T-helper 2 cell treated with Interferon-gamma antibody and Interleukin-4, amounts not matched to agents 100 ng/mL and 5 ng/mL, for 36 hours (primary cell): ENCODE data around the gene WDR73. TPM values are rescaled to one million over a fixed set of nuclear protein-coding genes. Genes with fewer than 3 reads are reported as not detected.
"Not testable (repeated sequence)": the region's sequence is repeated elsewhere in the genome, so short reads cannot be mapped to it uniquely, and the experiment has no call there.

Source experiments
- intact Hi-C: fragments of 100-400 bp; cut with micrococcal nuclease; formaldehyde crosslinking; loops from one replicate; pipeline ENCODE4 v1.15.1; 2023
- total RNA-seq: library from RNA; stranded (reverse); gene quantifications from 2 replicates; pipeline ENCODE4 v1.2.3, GENCODE V29; 2022

The WDR73 gene
- 24.8 and 26.0 TPM in 2 replicates for total RNA-seq

DNA sequence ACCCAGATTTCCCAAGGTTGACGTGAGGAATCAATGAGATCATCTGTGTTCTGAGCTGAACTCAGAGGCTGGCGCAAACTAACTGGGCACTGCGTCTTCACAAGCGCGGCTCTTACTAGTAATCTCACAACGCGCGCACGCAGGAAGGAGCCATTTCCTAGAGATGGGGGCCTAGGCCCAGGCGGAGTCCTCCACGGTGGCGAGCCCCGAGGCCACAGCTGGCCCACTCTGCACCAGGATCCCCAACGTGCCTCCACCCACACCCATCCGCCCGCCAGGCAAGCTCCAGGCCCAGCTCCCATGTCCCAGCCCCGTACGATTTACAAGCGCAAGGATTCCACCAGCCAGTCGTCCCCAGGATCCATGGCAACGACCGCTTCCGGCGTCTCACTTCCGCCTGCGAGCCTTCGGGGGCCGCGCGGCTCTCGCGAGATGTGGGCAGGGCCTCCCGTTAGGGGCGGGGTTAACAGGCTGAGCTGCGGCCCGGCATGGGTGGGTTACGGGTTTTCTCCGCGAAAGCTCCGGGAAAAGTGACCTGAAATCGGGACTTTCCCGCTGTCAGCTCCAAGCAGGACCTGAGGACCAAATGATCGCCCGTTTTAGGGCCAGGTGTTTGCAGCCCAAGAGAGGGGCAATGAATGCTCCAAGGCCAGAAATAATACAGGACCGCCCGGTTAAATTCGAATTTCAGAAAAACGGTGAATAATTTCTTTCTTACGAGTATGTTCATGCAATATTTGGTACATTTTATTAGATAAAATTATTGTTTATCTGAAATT is at the start of gene WDR73:
TSS of gene WDR73 (minus strand) at position 374 of the 779 bp plus-strand sequence. CDS start at position 365, 9 bp downstream.
- intact Hi-C loops = loop anchor here (1.0 kb wide), 6 partner anchors 23 to 327 kb away; partner anchors contain the start of genes PDE8A and ZNF592

DNA sequence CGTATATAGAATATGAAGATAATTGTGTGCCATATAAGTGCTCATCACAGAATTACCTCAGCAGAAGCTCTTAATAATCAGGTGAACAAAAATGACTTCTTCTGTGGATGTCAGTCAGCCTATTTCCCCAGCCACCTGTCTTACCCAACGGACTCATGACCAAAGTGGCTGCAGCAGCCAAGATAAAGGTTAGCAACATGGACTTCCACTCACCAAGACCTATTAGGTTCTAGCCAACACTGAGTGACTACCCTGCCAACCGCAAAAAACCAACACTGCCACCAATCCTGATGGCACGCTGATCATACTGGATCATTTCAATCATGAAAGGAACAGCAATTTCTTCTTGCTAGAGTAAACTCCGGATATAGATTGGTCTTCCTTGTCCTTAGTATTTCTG is 49.7 kb upstream of the WDR73 start:
- intact Hi-C loops = no loop called here

- intact Hi-C loops = no loop called here
Observed at GRCh38 chr15:84702961-84703482, 48.9 kb upstream of the WDR73 start.

DNA sequence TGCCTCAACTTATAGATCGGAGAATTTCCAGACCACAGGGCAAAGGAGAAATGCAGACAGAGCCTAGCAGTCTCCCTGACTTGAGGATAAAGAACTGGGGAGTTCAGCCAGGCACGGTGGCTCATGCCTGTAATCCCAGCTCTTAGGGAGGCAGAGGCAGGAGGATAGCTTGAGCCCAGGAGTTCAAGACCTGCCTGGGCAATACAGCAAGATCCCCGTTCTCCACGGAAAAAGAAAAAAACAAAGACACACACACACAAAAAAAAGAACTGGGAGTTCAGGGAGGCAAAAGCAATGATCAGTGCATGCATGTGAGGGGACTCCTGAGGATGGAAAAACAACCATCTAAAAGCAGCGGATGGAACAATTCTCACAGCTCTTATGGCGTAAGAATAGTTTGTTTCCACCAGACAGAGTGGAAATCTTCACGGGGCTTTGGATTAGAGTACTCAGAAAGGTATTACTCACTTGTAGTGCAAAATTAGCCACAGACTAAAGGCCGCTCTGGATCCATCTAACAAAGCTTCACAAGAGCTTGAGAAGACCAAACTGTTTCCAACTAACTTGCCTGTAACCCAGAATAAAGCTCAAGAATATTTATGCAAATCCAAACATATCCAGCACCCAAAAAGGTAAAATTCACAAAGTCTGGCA is 45.6 kb upstream of the WDR73 start:
- intact Hi-C loops = no loop called here

- intact Hi-C loops = no loop called here
Observed at GRCh38 chr15:84697236-84697990, 43.3 kb upstream of the WDR73 start.

GRCh38 chr15:84696757-84697156 is 42.7 kb upstream of the WDR73 start:
- intact Hi-C loops = no loop called here

DNA sequence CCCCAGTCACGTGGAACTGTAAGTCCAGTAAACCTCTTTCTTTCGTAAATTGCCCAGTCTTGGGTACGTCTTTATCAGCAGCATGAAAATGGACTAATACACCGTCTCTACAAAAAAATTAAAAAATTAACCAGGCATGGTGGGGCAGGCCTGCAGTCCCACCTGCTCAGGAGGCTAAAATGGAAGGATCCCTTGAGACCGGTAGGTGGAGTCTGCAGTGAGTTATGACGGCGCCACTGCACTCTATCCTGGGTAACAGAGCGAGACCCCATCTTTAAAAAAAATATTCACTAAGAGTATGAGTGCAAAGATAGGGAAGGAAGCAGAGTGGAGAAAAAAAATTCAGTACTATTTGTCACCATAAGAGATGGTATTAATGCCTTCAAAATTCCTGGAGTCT is 36.3 kb upstream of the WDR73 start:
- intact Hi-C loops = no loop called here

DNA sequence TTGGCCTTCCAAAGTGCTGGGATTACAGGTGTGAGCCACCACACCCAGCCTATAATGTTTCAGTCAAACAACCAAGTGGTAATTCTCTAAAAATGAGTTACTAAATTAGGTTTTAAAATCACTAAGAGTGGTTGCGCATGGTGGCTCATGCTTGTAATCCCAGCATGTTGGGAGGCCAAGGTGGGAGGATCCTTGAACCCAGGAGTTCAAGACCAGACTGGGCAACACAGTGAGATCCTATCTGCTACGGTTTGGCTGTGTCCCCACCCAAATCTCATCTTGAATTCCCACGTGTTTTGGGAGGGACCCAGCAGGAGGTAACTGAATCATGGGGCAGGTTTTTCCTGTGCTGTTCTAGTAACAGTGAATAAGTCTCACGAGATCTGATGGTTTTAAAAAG is 35.8 kb upstream of the WDR73 start:
- intact Hi-C loops = no loop called here

- intact Hi-C loops = not testable (repeated sequence)
Observed at GRCh38 chr15:84686446-84686845, 32.4 kb upstream of the WDR73 start.

GRCh38 chr15:84685304-84685703 is 31.2 kb upstream of the WDR73 start:
- intact Hi-C loops = no loop called here

DNA sequence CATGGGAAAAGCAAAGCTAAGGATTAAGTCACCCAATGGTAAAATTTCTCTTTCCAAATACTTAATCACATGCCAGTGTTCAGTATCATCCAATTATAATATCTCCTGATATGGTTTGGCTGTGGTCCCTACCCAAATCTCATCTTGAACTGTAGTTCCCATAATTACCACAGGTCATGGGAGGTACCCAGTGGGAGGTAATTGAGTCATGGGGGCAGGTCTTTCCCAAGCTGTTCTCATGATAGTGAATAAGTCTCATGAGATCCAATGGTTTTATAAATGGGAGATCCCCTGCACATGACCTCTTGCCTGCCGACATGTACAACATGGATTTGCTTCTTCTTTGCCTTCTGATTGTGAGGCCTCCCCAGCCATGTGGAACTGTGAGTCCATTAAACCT is 30.0 kb upstream of the WDR73 start:
- intact Hi-C loops = no loop called here

- intact Hi-C loops = no loop called here
Observed at GRCh38 chr15:84681831-84682230, 27.7 kb upstream of the WDR73 start.

DNA sequence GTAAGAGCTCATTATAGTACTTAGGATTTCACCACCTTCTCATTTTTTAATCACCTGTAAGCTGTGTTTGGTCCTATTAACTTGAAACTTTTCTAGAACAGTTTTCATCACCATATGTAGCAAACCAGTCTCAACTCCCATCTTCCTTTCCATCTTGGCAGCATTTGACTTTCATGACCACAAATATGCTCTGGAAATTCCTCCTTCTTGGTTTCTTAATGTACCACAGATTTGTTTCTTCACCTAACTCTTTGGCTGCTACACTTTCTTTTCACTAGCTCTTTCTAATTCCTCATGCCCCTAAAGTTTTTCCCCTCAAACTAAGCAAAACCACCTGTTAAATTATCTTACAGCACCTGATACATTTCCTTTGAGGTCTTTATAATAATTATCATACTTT is 17.1 kb upstream of the WDR73 start:
- intact Hi-C loops = no loop called here

DNA sequence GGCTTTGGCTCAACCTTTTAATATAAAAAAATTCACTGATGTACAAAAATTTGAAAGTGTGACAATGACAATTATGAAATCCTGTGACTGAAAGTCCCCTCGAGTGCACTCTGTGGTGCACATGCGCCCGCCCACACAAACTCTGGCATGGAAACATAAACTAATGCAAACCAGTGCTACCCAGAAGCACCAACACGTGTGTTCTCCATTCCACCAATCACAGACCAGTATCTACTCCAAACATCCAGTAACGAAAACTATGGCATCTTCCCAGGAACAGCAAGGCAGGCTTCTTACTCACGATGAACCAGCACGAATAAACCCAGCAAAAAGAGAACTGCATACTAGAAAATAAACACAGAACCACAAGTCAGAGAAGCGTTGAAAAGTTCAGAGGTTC is 15.6 kb upstream of the WDR73 start:
- intact Hi-C loops = no loop called here

- intact Hi-C loops = no loop called here
Observed at GRCh38 chr15:84668221-84668982, 14.3 kb upstream of the WDR73 start.

DNA sequence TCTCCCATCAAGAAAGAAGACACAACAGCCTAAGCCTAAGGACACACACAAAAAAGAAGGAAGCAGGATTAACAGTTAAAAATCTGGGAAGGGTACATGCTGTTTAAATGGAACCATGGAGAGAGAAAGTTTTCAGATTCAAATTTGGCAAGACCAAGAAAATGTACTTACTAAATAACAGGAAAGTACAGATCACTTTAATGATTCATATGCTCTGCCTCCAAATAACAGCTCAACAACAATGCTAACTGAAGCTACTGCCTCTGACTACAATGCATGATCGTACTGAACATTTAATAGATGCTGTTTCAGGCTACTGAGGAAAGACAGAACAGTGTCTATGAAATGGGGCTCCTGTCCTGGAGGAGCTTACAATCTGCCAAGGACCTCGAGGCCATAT is 12.3 kb upstream of the WDR73 start:
- intact Hi-C loops = no loop called here

- intact Hi-C loops = no loop called here
Observed at GRCh38 chr15:84661001-84661400, 6.9 kb upstream of the WDR73 start.

GRCh38 chr15:84659904-84660781 is 6.1 kb upstream of the WDR73 start:
- intact Hi-C loops = loop anchor here (5.0 kb wide), 1 partner anchor 102 kb away; no protein-coding TSS in a partner anchor

DNA sequence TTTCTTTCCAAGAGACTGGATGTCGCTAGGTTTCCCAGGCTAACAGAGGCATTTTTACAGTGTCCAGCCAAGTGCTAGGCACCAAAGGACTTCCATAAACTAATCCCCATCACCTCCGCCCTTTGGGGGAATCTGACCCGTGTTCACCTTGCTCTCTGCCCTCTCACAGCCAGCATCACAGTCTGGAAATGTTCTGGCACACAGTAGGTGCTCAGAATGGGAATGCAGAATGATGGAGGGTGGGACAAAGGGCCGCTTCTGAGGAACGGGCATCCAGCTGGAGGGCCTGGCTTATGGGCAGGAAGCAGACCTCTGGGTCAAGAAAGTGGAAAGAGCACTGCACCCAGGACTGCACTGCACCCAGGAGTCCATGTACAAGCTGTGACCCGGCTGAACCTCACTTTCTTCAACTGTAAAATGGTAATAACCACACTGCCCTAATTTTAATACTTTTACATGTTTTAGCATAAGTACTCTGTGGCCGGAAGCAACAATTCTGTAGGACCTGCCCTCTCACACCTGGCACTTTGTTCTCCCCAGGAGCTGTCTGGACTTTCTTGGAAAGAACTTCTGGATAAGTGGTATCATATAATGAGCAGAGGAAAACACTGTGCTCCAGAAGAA is 4.8 kb upstream of the WDR73 start:
- intact Hi-C loops = loop anchor here (1.0 to 5.0 kb wide), 4 partner anchors 57 to 103 kb away; partner anchors contain the start of genes SEC11A and ZNF592
